Neural crest cell (in vitro differentiated cells): ENCODE results near the gene LCORL. TPM values are rescaled to one million over a fixed set of nuclear protein-coding genes. Genes with fewer than 3 reads are reported as not detected.

ENCODE experiments used
- DNase-seq: peaks from one replicate; pipeline ENCODE4 v3.0.0; 2021; ENCODE audit warnings: low read depth, mixed read lengths, low spot score
- H3K27ac Mint-ChIP-seq: one replicate; pipeline ENCODE4 v1.8.0; 2021; ENCODE audit warnings: mild to moderate bottlenecking, mixed read lengths; ENCODE audit not compliant: unreplicated experiment
- H3K27me3 Mint-ChIP-seq: 2 replicates; pipeline ENCODE4 v1.8.0; 2021; ENCODE audit warnings: low read depth, mild to moderate bottlenecking, mixed read lengths
- H3K36me3 Mint-ChIP-seq: 2 replicates; pipeline ENCODE4 v1.8.0; 2021; ENCODE audit warnings: low read depth, mild to moderate bottlenecking, mixed read lengths
- H3K4me1 Mint-ChIP-seq: 2 replicates; pipeline ENCODE4 v1.8.0; 2021; ENCODE audit warnings: mixed read lengths
- H3K4me3 Mint-ChIP-seq: one replicate; pipeline ENCODE4 v1.8.0; 2021; ENCODE audit warnings: mild to moderate bottlenecking, mixed read lengths
- H3K9me3 Mint-ChIP-seq: 2 replicates; pipeline ENCODE4 v1.8.0; 2021; ENCODE audit warnings: mixed read lengths
- CTCF ChIP-seq: fragments of 200-600 bp; sonication (generic); conservative IDR thresholded peaks from 2 replicates; pipeline ENCODE4 v1.5.0; 2021; ENCODE audit warnings: antibody characterized with exemption, mild to moderate bottlenecking
- total RNA-seq: library from RNA; stranded (reverse); gene quantifications from 2 replicates; pipeline ENCODE4 v1.2.1, GENCODE V29; 2021

The LCORL gene
- total RNA-seq, 1 donor from 2014 or later = 26.1 TPM

GRCh38 chr4:18056030-18056429, 34.5 kb upstream of the LCORL start:
- Mint-ChIP-seq H3K4me1 (peaks cover 4% of the 10 kb centered on the region), H3K9me3 (no peaks in the 10 kb centered on the region), H3K27me3 (peaks cover 8% of the 10 kb centered on the region), H3K27ac (no peak overlapping the region), H3K4me3 (no peak overlapping the region), H3K36me3 (no peaks in the 10 kb centered on the region)
- no peak for DNase-seq
- no peak for TF ChIP-seq CTCF

GRCh38 chr4:18052158-18052557, 30.6 kb upstream of the LCORL start:
- no peak overlapping the region for H3K4me3 Mint-ChIP-seq
- no peaks in the 10 kb centered on the region for H3K9me3 Mint-ChIP-seq
- peaks cover 4% of the 10 kb centered on the region for H3K27me3 Mint-ChIP-seq
- H3K4me1 Mint-ChIP-seq = no peaks in the 10 kb centered on the region
- no peak for DNase-seq
- no peak for TF ChIP-seq CTCF
- no peak overlapping the region for H3K27ac Mint-ChIP-seq
- H3K36me3 Mint-ChIP-seq = no peaks in the 10 kb centered on the region

GRCh38 chr4:18051281-18051680, 29.7 kb upstream of the LCORL start:
- H3K9me3 Mint-ChIP-seq = no peaks in the 10 kb centered on the region
- no peaks in the 10 kb centered on the region for H3K4me1 Mint-ChIP-seq
- no peak for TF ChIP-seq CTCF
- no peak overlapping the region for H3K27ac Mint-ChIP-seq
- H3K4me3 Mint-ChIP-seq = no peak overlapping the region
- peaks cover 4% of the 10 kb centered on the region for H3K27me3 Mint-ChIP-seq
- no peak for DNase-seq
- H3K36me3 Mint-ChIP-seq = no peaks in the 10 kb centered on the region

- no peak for TF ChIP-seq CTCF
- Mint-ChIP-seq H3K4me3 (no peak overlapping the region), H3K27me3 (peaks cover 3% of the 10 kb centered on the region), H3K9me3 (no peaks in the 10 kb centered on the region), H3K27ac (no peak overlapping the region), H3K4me1 (no peaks in the 10 kb centered on the region), H3K36me3 (no peaks in the 10 kb centered on the region)
- DNase-seq = no peak
Measured at GRCh38 chr4:18050448-18050847, 28.9 kb upstream of the LCORL start.

GRCh38 chr4:18049446-18049845, 27.9 kb upstream of the LCORL start:
- Mint-ChIP-seq H3K27me3 (no peaks in the 10 kb centered on the region), H3K4me1 (no peaks in the 10 kb centered on the region), H3K27ac (no peak overlapping the region), H3K4me3 (no peak overlapping the region), H3K36me3 (no peaks in the 10 kb centered on the region), H3K9me3 (no peaks in the 10 kb centered on the region)
- DNase-seq = no peak
- no peak for TF ChIP-seq CTCF

GRCh38 chr4:18042754-18043153, 21.2 kb upstream of the LCORL start:
- H3K4me3 Mint-ChIP-seq = no peak overlapping the region
- DNase-seq = no peak
- no peaks in the 10 kb centered on the region for H3K4me1 Mint-ChIP-seq
- H3K27ac Mint-ChIP-seq = no peak overlapping the region
- TF ChIP-seq CTCF = peak; percentile 47
- H3K36me3 Mint-ChIP-seq = no peaks in the 10 kb centered on the region
- no peaks in the 10 kb centered on the region for H3K9me3 Mint-ChIP-seq
- H3K27me3 Mint-ChIP-seq = no peaks in the 10 kb centered on the region
